Brain microvascular endothelial cell (primary cell): ENCODE data around the gene TNNT1.

Experiments
- DNase-seq: peaks from one replicate; pipeline ENCODE4 v3.0.0-alpha.2; 2020
- H3K27ac ChIP-seq: fragments of 250-450 bp; sonication (Bioruptor Pico); 2 replicates; pipeline ENCODE4 v1.5.1; 2020; ENCODE audit warnings: mild to moderate bottlenecking, moderate library complexity
- H3K27me3 ChIP-seq: fragments of 250-450 bp; sonication (Bioruptor Pico); replicated peaks from 2 replicates; pipeline ENCODE4 v1.5.1; 2020; ENCODE audit warnings: mild to moderate bottlenecking
- H3K36me3 ChIP-seq: fragments of 250-450 bp; sonication (Bioruptor Pico); replicated peaks from 2 replicates; pipeline ENCODE4 v1.5.1; 2020; ENCODE audit warnings: mild to moderate bottlenecking
- H3K4me3 ChIP-seq: 2 replicates; pipeline ENCODE4 v1.5.1; 2011; ENCODE audit warnings: low read depth, mild to moderate bottlenecking, control low read depth, low read length, moderate library complexity
- CTCF ChIP-seq: IDR thresholded peaks from 2 replicates; pipeline ENCODE4 v1.5.1; 2011; ENCODE audit warnings: low read depth, mild to moderate bottlenecking, moderate library complexity, low read length, control low read depth, inconsistent platforms; ENCODE audit errors: missing control alignments
- in situ Hi-C: cut with HindIII; loops from 2 replicates; pipeline ENCODE4 v1.10.0; 2017; ENCODE audit warnings: low sequenced_read_pairs, low pct_ligation_motif_present

Gene TNNT1

DNA sequence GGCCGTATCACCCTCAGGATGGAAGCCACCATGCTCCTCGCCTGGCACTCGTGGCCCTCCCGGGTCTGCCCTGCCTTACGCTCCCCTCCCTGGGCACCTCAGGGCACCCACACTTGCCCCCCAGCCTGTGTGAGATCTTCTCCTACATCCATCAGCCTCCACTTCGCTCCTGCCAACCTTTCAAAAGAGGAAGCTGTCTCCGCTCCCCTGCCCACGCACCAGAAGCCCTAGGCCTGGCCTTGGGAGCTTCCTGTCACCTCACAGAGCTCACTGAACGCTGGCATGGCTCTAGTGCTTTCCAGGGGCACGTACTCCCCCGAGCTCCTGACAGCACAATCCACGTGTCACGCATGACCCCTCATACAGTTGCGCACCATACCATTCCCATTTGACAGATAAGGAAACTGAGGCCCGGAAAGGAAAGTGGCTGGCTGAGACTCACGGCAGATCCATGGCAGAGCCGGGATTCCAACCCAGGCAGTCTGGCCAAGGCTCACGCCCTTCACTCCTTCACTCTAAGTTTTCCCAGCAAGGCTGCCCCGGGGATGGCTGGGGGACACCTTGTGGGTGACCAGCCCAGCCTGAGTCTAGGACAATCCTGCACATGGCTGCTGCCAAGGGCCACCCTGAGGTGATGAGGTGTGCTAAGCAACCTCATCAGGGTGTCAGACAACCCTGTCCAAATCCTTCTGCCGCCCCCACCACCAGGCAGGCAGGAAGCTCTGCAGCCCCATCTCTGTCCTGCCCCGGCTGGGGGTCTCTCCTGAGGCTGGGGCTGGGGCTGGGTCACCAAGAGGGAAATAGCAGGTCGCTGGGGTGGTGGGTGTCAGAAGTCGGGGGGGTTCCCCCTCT, 50.9 kb downstream of the TNNT1 start:
- peaks cover 50% of the 10 kb centered on the region for H3K36me3 ChIP-seq
- H3K27ac ChIP-seq, result no peak overlapping the region
- DNase-seq, result no peak
- no peaks in the 10 kb centered on the region for H3K27me3 ChIP-seq
- H3K4me3 ChIP-seq, result no peak overlapping the region
- no peak for TF ChIP-seq CTCF
- in situ Hi-C loops, result no loop called here

DNA sequence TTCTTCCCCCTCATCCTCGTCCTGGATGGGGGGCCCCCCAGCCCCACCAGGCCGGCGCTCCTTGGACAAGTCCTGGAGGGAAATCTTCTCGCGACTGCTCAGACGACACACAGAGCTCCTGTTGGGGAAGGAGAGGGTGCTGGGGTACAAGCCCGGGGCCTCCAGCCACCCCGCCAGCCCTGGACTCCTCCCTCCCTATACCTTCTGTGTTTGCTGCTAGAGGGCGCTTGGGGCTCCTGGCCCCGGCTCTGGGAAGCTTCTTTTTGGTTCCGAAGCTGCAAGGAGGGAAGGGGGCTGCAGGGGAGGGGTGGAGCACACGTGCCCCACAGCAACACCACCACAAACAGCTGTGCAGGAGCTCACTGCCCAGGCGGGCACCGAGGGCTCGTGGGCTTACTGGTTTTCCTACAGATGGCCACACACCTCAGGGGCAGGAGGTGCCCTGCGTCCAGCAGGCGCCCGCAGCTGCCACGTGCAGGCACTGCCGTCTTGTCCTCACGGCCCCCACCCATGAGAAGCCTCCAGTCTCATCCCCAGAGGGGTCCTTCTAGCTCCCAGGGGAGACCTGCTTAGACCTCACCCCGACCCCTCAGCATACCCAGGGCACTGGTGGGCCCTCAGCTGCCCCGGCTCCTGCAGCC, 52.8 kb downstream of the TNNT1 start:
- no peak overlapping the region for H3K27ac ChIP-seq
- no peak for DNase-seq
- peaks cover 49% of the 10 kb centered on the region for H3K36me3 ChIP-seq
- in situ Hi-C loops, result no loop called here
- H3K27me3 ChIP-seq, result no peaks in the 10 kb centered on the region
- no peak overlapping the region for H3K4me3 ChIP-seq
- TF ChIP-seq CTCF, result no peak

DNA sequence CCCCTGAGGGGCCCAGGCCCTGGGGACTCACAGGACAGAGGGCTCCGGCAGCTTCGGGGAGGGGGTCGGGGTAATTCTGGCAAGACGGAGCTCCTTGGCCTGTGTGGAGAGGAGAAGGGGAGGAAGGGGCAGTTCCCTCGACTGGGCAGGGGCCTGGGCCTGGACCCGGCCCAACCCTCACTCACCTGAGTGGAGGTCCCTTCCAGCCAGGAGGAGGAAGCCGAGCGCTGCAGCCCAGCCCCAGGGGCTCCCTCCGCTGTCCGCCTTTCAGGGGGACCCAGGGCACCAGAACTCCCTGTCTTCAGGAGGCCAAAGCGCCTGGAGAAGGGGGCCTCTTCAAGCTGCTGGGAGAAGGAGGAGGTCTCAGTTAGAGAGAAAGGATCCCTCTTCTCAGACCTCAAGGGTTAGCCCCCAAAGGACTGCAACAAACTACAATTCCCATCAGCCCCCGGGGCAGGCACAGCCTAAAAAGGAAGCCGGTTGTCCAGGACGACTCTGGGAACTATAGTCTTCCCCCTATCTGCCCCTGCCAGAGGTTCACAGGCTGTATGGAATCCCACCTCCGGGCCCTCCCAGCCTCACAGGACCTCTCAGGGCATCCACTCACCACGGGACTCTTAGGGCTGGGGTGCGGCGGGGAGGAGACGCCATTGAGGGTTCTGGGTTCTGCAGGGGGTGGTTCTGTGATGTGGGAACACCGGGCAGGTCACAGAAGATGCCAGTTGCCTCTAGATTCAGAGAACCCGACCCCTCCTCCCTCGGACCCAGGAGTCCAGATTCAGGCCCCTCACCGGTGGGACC, 53.5 kb downstream of the TNNT1 start:
- in situ Hi-C loops, result no loop called here
- TF ChIP-seq CTCF, result no peak
- DNase-seq, result no peak
- H3K36me3 ChIP-seq, result peaks cover 53% of the 10 kb centered on the region
- H3K27me3 ChIP-seq, result no peaks in the 10 kb centered on the region
- no peak overlapping the region for H3K4me3 ChIP-seq
- H3K27ac ChIP-seq, result no peak overlapping the region

DNA sequence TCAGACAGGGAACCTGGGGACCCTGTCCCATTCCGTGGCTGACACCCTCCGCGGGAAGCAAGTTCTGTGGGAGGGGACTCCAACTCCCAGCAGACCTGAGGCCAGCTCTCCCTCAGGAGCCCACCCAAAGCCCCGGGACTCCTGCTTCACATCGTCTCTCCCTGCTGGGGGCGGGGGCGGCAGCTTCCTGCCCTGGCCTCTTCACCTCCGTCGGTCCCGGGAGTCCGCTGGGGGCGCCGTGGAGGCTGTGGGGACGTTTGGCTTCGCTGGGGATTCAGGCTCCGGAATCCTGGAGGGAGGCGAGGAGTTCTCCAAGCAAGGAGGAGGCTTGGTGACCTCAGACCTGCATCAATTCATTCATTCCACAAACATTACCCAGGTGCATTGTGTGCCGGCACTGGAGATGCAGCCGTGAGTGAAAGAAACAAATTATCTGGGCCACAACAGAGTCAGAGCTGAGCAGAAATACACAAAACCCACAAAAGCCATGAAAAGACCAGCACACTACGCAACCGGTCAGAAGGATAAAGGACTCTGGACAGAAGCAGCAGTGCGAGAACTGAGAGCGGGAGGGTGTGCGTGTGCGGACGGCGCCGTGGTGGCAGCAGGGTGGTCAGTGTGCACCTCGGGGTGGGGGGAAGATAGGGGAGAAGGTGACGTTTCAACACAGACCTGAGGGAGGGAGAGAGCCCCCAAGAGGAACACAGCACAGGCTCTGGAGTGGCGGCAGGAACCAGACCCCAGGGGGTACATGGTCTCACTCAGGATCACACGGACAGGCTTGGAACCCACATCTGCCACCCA, 54.3 kb downstream of the TNNT1 start:
- Histone ChIP-seq H3K27me3 (no peaks in the 10 kb centered on the region), H3K27ac (no peak overlapping the region), H3K4me3 (no peak overlapping the region), H3K36me3 (peaks cover 56% of the 10 kb centered on the region)
- TF ChIP-seq CTCF, result no peak
- DNase-seq, result no peak
- in situ Hi-C loops, result no loop called here
